ENCODE data around the gene BBIP1.

- TF ChIP-seq CTCF (IDR thresholded peaks at IDR 0.05): no peak
- no peak for TF ChIP-seq POLR2A (IDR thresholded peaks at IDR 0.05)
These were observed 3.9 kb downstream of the BBIP1 start for GRCh38 chr10:110915035-110915434.
